SK-N-SH (cell line): Measurements from ENCODE around the gene RAB24. TPM values are rescaled to one million over a fixed set of nuclear protein-coding genes. Genes with fewer than 3 reads are reported as not detected.

ENCODE experiments used
- polyA plus RNA-seq, 3 experiments: library from polyadenylated mRNA; depleted of rRNA; stranded (reverse); fragments of >200 nt; gene quantifications; 2 replicates each; pipeline ENCODE4 v1.2.3, GENCODE V29; 2012

RAB24 gene
- polyA plus RNA-seq, 1 of the 3 experiments (the other 2 are of a cell fraction): 101 TPM

Other genes with a start within 250 kb of the RAB24 start
- gene FGFR4, start 216.8 kb downstream of the RAB24 start, polyA plus RNA-seq (2012; rRNA removed): 4.4 and 5.6 TPM in 2 replicates
- 6.7 and 9.0 TPM in 2 replicates for gene NSD1, start 169.9 kb downstream of the RAB24 start, polyA plus RNA-seq (2012; rRNA removed)
- gene PRELID1, start 80 bp upstream of the RAB24 start, polyA plus RNA-seq (2012; rRNA removed): 344 TPM in 2 replicates
- 22.6 and 23.1 TPM in 2 replicates for gene MXD3, start 8.2 kb upstream of the RAB24 start, polyA plus RNA-seq (2012; rRNA removed)
- gene LMAN2, start 47.9 kb upstream of the RAB24 start, polyA plus RNA-seq (2012; rRNA removed): 380 and 500 TPM in 2 replicates
- 26.5 and 27.6 TPM in 2 replicates for gene RGS14, start 54.2 kb upstream of the RAB24 start, polyA plus RNA-seq (2012; rRNA removed)
- gene SLC34A1, start 80.7 kb upstream of the RAB24 start, polyA plus RNA-seq (2012; rRNA removed): 0.03 TPM in 1 of 2 replicates, not detected in the other
- not detected in 2 replicates for gene PFN3, start 96.9 kb upstream of the RAB24 start, polyA plus RNA-seq (2012; rRNA removed)
- 3.8 and 4.3 TPM in 2 replicates for gene F12, start 105.8 kb upstream of the RAB24 start, polyA plus RNA-seq (2012; rRNA removed)
- gene GRK6, start 123.0 kb upstream of the RAB24 start, polyA plus RNA-seq (2012; rRNA removed): 35.9 and 39.5 TPM in 2 replicates
- 12.5 and 17.1 TPM in 2 replicates for gene PRR7, start 143.1 kb upstream of the RAB24 start, polyA plus RNA-seq (2012; rRNA removed)
- 176 and 244 TPM in 2 replicates for gene DBN1, start 169.9 kb upstream of the RAB24 start, polyA plus RNA-seq (2012; rRNA removed)
- gene PDLIM7, start 193.9 kb upstream of the RAB24 start, polyA plus RNA-seq (2012; rRNA removed): 183 and 206 TPM in 2 replicates
- 1.9 and 2.2 TPM in 2 replicates for gene DOK3, start 206.1 kb upstream of the RAB24 start, polyA plus RNA-seq (2012; rRNA removed)
- 158 and 176 TPM in 2 replicates for gene DDX41, start 213.2 kb upstream of the RAB24 start, polyA plus RNA-seq (2012; rRNA removed)